HepG2 (cell line): ENCODE data around the gene ZNF212.

Experiments
- MYC ChIP-seq: sonication (generic); formaldehyde crosslinking; IDR thresholded peaks from 2 replicates; pipeline ENCODE4 v1.9.0; 2021; ENCODE audit warnings: missing genetic modification reagents, borderline replicate concordance
- NCOR1 ChIP-seq: fragments of 200-600 bp; sonication (generic); IDR thresholded peaks from 2 replicates; pipeline ENCODE4 v1.7.0; 2017; ENCODE audit warnings: antibody characterized with exemption, low read length, borderline replicate concordance
- SIN3A ChIP-seq: IDR thresholded peaks from 2 replicates; pipeline ENCODE4 v1.6.1; 2011; ENCODE audit warnings: low read depth, mild to moderate bottlenecking, control low read depth, low read length, borderline replicate concordance
- SRF ChIP-seq: IDR thresholded peaks from 2 replicates; pipeline ENCODE4 v1.6.1; 2011; ENCODE audit warnings: mild to moderate bottlenecking, low read depth, low read length, moderate library complexity
- TRAFD1 ChIP-seq: sonication (generic); formaldehyde crosslinking; IDR thresholded peaks from 2 replicates; pipeline ENCODE4 v1.5.1; 2020; ENCODE audit warnings: missing genetic modification reagents, mild to moderate bottlenecking, borderline replicate concordance
- ZFX ChIP-seq: sonication (generic); formaldehyde crosslinking; IDR thresholded peaks from 2 replicates; pipeline ENCODE4 v1.4.0; 2020; ENCODE audit warnings: mild to moderate bottlenecking, low read depth, missing genetic modification reagents, moderate library complexity
- ZNF253 ChIP-seq: sonication (generic); formaldehyde crosslinking; IDR thresholded peaks from 2 replicates; pipeline ENCODE4 v1.8.0; 2022; ENCODE audit warnings: mild to moderate bottlenecking, missing genetic modification reagents, borderline replicate concordance
- TF ChIP-seq, protein P1 (sequence below): IDR thresholded peaks from 2 replicates; pipeline ENCODE4 v1.6.1; 2012; ENCODE audit warnings: low read length, improper control_type of control experiment
- TF ChIP-seq, protein P2 (sequence below), 2 experiments: IDR thresholded peaks; 2 replicates each; pipeline ENCODE4 v1.6.1; 2011 to 2012; ENCODE audit warnings: low read length in 2 of 2, borderline replicate concordance in 1 of 2, low read depth in 1 of 2, mild to moderate bottlenecking in 1 of 2, moderate library complexity in 1 of 2

GRCh38 chr7:149302222-149302621 is 62.8 kb downstream of the ZNF212 start:
- TF ChIP-seq TRAFD1 (CRISPR knock-in tag) (no peak), ZNF253 (CRISPR knock-in tag) (no peak), SRF (no peak), ZFX (CRISPR knock-in tag) (no peak), NCOR1 (no peak), SIN3A (no peak), MYC (CRISPR knock-in tag) (no peak)
- TF ChIP-seq, protein P1, sequence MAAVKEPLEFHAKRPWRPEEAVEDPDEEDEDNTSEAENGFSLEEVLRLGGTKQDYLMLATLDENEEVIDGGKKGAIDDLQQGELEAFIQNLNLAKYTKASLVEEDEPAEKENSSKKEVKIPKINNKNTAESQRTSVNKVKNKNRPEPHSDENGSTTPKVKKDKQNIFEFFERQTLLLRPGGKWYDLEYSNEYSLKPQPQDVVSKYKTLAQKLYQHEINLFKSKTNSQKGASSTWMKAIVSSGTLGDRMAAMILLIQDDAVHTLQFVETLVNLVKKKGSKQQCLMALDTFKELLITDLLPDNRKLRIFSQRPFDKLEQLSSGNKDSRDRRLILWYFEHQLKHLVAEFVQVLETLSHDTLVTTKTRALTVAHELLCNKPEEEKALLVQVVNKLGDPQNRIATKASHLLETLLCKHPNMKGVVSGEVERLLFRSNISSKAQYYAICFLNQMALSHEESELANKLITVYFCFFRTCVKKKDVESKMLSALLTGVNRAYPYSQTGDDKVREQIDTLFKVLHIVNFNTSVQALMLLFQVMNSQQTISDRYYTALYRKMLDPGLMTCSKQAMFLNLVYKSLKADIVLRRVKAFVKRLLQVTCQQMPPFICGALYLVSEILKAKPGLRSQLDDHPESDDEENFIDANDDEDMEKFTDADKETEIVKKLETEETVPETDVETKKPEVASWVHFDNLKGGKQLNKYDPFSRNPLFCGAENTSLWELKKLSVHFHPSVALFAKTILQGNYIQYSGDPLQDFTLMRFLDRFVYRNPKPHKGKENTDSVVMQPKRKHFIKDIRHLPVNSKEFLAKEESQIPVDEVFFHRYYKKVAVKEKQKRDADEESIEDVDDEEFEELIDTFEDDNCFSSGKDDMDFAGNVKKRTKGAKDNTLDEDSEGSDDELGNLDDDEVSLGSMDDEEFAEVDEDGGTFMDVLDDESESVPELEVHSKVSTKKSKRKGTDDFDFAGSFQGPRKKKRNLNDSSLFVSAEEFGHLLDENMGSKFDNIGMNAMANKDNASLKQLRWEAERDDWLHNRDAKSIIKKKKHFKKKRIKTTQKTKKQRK, result no peak
- TF ChIP-seq, protein P2, sequence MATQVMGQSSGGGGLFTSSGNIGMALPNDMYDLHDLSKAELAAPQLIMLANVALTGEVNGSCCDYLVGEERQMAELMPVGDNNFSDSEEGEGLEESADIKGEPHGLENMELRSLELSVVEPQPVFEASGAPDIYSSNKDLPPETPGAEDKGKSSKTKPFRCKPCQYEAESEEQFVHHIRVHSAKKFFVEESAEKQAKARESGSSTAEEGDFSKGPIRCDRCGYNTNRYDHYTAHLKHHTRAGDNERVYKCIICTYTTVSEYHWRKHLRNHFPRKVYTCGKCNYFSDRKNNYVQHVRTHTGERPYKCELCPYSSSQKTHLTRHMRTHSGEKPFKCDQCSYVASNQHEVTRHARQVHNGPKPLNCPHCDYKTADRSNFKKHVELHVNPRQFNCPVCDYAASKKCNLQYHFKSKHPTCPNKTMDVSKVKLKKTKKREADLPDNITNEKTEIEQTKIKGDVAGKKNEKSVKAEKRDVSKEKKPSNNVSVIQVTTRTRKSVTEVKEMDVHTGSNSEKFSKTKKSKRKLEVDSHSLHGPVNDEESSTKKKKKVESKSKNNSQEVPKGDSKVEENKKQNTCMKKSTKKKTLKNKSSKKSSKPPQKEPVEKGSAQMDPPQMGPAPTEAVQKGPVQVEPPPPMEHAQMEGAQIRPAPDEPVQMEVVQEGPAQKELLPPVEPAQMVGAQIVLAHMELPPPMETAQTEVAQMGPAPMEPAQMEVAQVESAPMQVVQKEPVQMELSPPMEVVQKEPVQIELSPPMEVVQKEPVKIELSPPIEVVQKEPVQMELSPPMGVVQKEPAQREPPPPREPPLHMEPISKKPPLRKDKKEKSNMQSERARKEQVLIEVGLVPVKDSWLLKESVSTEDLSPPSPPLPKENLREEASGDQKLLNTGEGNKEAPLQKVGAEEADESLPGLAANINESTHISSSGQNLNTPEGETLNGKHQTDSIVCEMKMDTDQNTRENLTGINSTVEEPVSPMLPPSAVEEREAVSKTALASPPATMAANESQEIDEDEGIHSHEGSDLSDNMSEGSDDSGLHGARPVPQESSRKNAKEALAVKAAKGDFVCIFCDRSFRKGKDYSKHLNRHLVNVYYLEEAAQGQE (IDR thresholded peaks at IDR 0.05; ENCODE audit: borderline replicate concordance in 1 of 2, low read depth in 1 of 2, low read length in 2 of 2), result no peak
